Urinary bladder (tissue), 4 donors: ENCODE measurements around the gene PXMP4. TPM values are rescaled to one million over a fixed set of nuclear protein-coding genes. Genes with fewer than 3 reads are reported as not detected.
A peak's percentile ranks its signal among the peaks of the same experiment; 100 is the strongest.

ENCODE experiments used
- DNase-seq: peaks from one replicate; pipeline ENCODE4 v3.0.0-alpha.2; 2015; ENCODE audit errors: extremely low spot score
- H3K27ac ChIP-seq: one replicate; pipeline ENCODE4 v1.5.1; 2013; ENCODE audit warnings: low read depth, mild to moderate bottlenecking, moderate library complexity
- H3K36me3 ChIP-seq: one replicate; pipeline ENCODE4 v1.6.1; 2013; ENCODE audit warnings: mild to moderate bottlenecking, moderate library complexity; ENCODE audit not compliant: insufficient read depth
- H3K4me1 ChIP-seq: one replicate; pipeline ENCODE4 v1.6.1; 2013; ENCODE audit warnings: mild to moderate bottlenecking, moderate library complexity; ENCODE audit not compliant: insufficient read depth
- H3K4me3 ChIP-seq: one replicate; pipeline ENCODE4 v1.5.1; 2013; ENCODE audit warnings: low read depth, low read length
- WGBS: extraction: QIAGEN DNeasy Blood & Tissue Kit; methylation state at CpG from one replicate; pipeline ENCODE4 v1.1.7; 2013; 5-methylcytosine and 5-hydroxymethylcytosine counted together
- polyA plus RNA-seq: library from polyadenylated mRNA; stranded (reverse); fragments of 200-250 nt; gene quantifications from one replicate; pipeline ENCODE4 v1.2.3, GENCODE V29; 2013
- total RNA-seq: library from RNA; depleted of rRNA; stranded (reverse); fragments of >200 nt; gene quantifications from one replicate; pipeline ENCODE4 v1.2.3, GENCODE V29; 2014
- donor health status: healthy with polysubstance abuse.
- donor health status: healthy.

Gene PXMP4
- total and polyA plus RNA-seq, 2 donors, result 12.0 to 12.2 TPM

DNA sequence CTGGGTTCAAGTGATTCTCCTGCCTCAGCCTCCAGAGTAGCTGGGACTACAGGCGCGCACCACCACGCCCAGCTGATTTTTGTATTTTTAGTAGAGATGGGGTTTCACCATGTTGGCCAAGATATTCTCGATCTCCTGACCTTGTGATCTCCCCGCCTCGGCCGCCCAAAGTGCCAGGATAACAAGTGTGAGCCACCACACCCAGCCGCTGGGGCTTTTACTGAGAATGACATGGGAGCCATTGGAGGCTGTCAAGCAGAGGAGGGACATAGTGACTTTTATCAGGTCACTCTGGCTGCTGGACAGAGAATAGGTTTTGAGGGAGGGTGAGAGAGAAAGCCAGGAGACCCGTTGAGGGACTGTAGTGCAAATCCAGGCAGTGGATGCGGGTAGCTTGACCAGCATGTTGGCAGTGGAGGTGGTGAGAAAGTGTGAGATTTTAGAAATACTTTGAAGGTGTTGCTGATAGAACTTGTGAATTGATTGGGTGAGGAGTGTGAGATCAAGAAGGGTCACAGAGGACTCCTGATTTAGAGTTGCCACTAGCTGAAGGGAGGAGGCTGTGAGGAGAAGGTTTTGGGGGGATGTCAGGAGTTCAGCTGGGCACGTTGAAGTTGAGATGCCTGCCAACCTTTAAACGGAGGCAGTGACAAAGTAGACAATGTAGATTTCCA, 26.4 kb upstream of the PXMP4 start:
- no peak for DNase-seq
- Histone ChIP-seq H3K36me3 (no peaks in the 10 kb centered on the region), H3K4me3 (no peak overlapping the region), H3K4me1 (no peaks in the 10 kb centered on the region), H3K27ac (no peak overlapping the region)
- 93% methylated on average over 12 of the region's 12 CpGs for WGBS

DNA sequence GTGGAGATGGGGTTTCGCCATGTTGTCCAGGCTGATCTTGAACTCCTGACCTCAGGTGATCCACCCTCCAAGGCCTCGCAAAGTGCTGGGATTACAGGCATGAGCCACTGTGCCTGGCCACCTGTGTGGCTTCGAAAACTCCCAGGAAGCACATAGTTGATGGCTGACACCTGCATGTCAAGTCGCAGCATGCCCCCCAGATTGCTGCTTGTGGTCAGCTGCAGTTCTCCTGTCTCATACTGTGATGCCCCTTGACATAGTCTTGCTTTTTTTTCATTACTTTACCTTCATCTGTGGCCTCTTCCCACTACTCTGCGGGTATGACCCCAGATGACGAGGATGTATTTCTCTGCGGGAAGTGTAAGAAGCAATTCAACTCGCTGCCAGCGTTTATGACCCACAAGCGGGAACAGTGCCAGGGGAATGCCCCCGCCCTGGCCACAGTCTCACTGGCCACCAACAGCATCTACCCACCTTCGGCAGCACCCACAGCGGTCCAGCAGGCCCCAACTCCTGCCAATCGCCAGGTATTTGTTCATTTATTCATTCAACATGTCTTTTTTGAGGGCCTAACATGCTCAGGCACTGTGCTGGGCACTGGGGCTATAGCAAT, 24.8 kb upstream of the PXMP4 start:
- H3K4me3 ChIP-seq, result no peak overlapping the region
- no peak overlapping the region for H3K27ac ChIP-seq
- no peaks in the 10 kb centered on the region for H3K36me3 ChIP-seq
- no peak for DNase-seq
- H3K4me1 ChIP-seq, result no peaks in the 10 kb centered on the region
- WGBS, result 91% methylated on average over 14 of the region's 14 CpGs

DNA sequence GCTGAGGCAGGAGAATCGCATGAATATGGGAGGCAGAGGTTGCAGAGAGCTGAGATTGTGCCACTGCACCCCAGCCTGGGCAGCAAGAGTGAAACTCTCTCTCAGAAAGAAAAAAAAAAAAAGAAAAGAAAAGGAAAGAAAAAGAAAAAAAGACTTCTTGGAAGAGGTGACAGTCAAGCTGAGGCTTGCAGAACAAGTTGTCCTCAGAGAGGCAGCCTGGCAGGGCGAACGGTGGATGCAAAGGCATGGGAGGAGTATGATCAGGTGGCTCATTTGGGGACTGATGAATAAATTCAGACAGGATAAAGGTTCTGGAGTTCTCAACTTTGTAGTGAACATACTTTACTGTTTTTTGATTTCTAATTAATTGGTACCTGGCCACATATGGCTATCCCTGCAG, 24.1 kb upstream of the PXMP4 start:
- 90% methylated on average over 3 of the region's 3 CpGs for WGBS
- Histone ChIP-seq H3K4me1 (no peaks in the 10 kb centered on the region), H3K36me3 (no peaks in the 10 kb centered on the region), H3K4me3 (no peak overlapping the region), H3K27ac (no peak overlapping the region)
- no peak for DNase-seq

DNA sequence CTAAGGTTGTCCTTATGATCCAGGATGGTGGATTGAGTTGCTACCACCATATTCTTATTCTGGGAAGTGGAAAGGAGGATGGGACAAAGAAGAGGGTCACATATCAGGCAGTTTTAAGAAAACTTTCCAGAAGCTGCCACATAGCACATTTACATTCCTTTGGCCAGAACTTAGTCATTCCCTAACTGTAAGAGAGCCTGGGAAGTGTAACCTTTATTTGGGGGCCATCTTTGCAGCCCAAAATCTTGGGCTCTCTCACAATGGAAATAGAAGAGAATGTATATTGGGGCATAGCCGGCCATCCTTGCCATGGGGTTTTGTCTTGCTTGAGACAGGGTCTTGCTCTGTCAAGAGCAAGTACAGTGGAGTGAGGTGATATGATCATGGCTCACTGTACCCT, 20.1 kb upstream of the PXMP4 start:
- no peak for DNase-seq
- Histone ChIP-seq H3K4me1 (no peaks in the 10 kb centered on the region), H3K27ac (no peak overlapping the region), H3K36me3 (no peaks in the 10 kb centered on the region), H3K4me3 (no peak overlapping the region)
- WGBS, result 100% methylated on average over 1 of the region's 1 CpG

DNA sequence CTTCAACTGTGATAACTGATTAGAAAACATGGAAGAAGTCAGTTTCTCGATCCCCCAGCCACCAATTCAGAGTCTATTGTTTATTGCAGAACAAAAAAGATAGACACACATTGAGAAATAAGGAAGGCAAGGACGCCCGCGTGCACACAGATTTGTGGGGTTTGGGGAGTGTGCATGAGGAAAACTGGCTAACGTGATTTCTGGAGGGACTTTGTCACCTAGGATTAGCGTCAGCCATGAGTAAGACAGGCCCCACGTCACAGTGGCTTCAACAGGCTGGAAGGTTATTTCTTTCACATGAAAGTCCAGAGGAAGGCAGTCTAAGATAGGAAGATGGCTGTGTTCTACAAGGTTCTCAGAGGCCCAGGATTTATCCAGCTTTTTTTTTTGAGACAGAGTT, 19.4 kb upstream of the PXMP4 start:
- Histone ChIP-seq H3K36me3 (no peaks in the 10 kb centered on the region), H3K4me3 (no peak overlapping the region), H3K27ac (no peak overlapping the region), H3K4me1 (no peaks in the 10 kb centered on the region)
- DNase-seq, result no peak
- 86% methylated on average over 7 of the region's 7 CpGs for WGBS

DNA sequence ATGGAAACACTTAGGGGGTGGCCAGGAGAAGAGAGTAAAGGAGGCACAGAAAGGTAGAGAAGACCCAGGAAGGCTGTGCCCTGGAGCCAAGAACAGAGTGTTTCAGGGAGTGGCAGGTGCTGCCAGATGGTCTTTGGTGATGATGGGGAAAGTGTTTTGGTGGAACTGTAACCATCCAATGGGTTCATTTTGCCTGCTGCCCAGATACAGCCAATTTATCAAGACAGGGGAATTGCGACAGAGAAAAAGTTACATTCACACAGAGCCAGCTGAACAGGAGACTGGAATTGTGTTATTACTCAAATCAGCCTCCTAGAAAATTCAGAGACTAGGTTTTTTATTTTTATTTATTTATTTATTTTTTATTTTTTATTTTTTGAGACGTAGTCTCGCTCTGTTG, 16.9 kb upstream of the PXMP4 start:
- H3K36me3 ChIP-seq, result no peaks in the 10 kb centered on the region
- H3K4me3 ChIP-seq, result no peak overlapping the region
- DNase-seq, result no peak
- H3K27ac ChIP-seq, result no peak overlapping the region
- 96% methylated on average over 3 of the region's 3 CpGs for WGBS
- H3K4me1 ChIP-seq, result no peaks in the 10 kb centered on the region

DNA sequence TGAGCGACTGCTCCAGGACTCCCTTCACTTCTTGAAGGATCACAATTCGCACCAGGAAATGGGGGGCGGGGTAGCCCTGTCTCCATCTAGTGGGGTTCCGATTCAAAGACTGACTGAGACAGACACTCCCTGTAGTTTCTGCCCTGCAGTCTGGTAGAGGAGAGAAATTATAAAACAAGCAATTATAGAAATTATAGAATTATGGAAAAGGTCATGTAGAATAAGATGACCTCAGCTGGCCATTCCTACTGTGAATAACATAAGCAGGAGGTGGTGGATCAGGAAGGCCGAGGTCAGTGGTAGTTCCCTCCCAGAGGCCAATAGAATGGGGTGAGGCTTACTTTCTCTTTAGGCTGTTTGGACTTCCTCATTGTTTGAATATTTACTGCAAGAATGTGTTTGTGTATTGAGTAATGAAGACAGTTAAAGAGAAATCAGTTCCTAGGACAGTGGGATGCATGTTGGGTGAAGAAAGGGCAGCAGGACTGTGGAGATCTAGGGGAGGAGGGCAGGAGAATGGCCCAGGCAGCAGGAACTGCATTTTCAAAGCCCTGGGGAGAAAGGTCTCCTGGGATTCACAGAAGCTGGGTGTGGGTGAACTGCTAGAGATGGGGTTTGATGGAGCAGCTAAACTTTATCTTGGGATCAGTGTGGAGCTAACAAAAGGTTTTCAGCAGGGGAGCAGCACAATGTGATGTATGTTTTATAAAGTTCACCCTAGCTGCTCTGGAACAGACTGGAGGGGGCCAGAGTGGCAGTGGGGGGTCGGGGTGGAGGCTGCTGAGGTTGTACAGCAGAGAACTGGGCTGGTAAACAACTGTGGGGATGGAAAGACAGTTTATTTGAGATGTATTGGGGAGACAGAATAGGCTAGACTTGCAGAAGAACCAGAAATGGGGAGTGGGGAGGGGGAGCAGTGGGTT, 13.8 kb upstream of the PXMP4 start:
- DNase-seq, result peak; percentile 21
- H3K4me3 ChIP-seq, result no peak overlapping the region
- H3K4me1 ChIP-seq, result no peaks in the 10 kb centered on the region
- H3K36me3 ChIP-seq, result no peaks in the 10 kb centered on the region
- H3K27ac ChIP-seq, result peak overlapping the region; percentile 69
- 62% methylated on average over 6 of the region's 6 CpGs for WGBS

DNA sequence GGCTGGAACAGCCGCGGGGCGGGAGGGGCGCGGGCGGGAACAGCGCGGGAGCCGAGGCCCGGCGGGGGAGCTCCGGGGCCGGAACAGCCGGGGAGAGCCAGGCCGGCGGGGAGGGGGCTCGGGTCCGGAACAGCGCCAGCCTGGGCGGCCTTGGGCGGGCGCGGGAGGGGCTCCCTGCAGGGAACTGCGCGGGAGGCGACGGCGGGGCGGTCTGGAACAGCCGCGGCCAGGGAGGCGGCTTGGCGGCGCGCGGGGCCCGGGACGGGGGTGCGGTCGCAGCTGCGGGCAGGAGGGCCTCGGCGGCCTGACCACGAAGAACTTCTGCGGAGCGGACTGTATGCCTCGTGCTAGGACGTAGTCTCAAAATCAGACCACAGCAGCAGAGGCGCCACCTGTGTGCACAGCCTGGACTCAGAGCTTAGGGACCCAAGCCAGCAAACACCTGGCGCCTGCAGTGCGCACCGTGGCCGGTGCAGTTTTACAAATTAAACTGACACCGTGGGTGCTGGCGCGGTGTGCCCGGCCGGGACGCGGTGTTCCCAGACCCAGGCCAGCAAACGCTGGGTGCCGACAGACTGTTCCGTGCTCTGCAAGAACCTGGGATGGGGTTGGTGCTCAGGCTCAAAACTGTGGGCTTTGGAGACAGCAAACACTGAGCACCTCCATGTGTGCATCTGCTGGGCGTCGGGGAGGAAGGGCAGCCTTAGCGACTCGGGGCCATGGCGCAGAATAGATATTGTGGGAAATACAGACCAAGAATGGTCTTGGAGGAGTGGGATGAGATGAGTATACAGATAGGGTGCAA, 12.3 kb upstream of the PXMP4 start:
- WGBS, result 2% methylated on average over 68 of the region's 68 CpGs
- peak; percentile 73 for DNase-seq

DNA sequence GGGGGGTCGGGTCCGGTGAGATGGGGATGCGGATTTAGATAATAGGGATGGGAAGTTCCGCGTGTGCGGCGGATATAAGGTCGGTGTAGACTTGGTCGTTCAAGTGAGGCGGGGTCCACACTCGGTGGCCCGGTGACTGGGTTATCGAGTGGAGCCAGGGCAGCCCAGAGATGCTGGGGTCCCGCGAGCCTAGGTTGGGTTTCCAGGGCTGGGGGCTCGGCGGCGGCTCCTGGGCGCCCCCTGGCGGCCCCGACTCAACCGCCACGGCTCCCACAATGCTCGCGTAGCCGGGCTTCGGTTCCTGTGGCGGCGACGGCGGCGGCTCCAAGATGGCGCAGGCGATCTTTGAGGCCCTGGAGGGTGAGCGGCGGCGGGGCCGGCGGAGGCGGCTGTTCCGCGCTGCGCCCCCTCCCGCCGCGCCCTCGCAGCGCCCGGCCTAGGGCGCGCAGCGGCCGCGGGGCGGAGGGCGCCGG, 11.6 kb upstream of the PXMP4 start, which contains the start of gene ZNF341:
TSS of gene ZNF341 (plus strand) at position 304 of the 473 bp plus-strand sequence. CDS start at position 330, 26 bp downstream.
- WGBS, result 2% methylated on average over 56 of the region's 57 CpGs
- H3K4me3 ChIP-seq, result peak within 1 kb of the TSS; percentile 56
- no peak for DNase-seq
- no peaks in the 10 kb centered on the region for H3K36me3 ChIP-seq
- no peaks in the 10 kb centered on the region for H3K4me1 ChIP-seq
- H3K27ac ChIP-seq, result peak within 1 kb of the TSS; percentile 94

More for the DNA sequence above, 12.3 kb upstream of the PXMP4 start:
- Histone ChIP-seq H3K4me3 (peak overlapping the region; percentile 56), H3K4me1 (no peaks in the 10 kb centered on the region), H3K27ac (peak overlapping the region; percentile 94), H3K36me3 (no peaks in the 10 kb centered on the region)

DNA sequence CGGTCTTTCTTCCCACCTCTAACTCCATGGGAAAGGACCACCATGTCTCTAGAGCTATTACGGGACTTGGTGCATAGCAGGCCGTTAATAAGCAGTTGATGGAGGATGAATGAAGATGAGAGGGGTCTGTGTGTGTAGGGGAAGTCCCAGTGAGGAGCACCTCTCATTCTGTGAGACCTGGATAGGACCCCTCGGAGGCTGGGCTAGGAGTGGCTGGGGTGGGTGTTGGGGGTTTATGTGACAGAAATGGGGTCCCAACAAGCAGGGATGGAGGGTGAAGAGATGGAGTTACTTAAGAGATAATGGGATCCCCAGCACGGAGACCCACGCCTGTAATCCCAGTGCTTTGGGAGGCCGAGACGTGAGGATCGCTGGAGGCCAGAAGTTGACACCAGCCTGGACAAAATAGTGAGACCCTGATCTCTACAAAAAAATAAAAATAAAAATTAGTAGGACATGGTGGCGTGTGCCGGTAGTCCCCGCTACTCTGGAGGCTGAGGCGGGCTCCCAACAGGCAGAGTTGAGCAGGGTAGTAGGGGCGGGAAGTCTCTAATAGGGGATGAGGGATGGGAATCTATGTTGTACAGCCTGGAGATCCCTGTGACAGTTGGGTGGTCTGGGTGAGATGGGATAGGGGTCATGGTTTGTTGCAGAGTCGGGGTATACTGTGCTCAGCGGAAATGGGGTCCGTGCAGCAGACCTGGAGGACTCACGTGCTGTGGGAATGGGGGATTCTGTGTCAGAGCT, 11.0 kb upstream of the PXMP4 start:
- 79% methylated on average over 18 of the region's 18 CpGs for WGBS
- DNase-seq, result no peak
- peak overlapping the region; percentile 73 for H3K27ac ChIP-seq
- no peaks in the 10 kb centered on the region for H3K4me1 ChIP-seq
- H3K36me3 ChIP-seq, result no peaks in the 10 kb centered on the region
- H3K4me3 ChIP-seq, result peak overlapping the region; percentile 56

DNA sequence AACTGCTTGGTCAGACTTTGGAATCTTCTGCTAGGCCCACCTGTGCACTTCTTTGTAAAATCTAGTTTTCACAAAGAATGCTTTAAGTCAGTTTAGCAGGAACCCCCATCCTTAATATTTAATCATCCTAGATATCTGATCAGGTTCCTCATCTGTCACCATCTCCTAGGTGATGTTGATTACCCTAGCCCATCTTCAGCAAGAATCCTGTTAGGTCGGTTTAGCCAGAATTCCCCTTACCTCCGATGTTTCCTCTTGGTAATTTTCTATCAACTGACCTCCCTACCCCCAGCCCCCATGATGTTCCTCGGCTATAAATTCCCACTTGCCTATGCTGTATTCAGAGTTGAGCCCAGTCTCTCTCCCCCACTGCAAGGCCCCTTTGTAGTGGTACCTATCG, 9.0 kb upstream of the PXMP4 start:
- H3K36me3 ChIP-seq, result no peaks in the 10 kb centered on the region
- no peak for DNase-seq
- no peaks in the 10 kb centered on the region for H3K4me1 ChIP-seq
- no peak overlapping the region for H3K4me3 ChIP-seq
- WGBS, result 60% methylated on average over 4 of the region's 4 CpGs
- no peak overlapping the region for H3K27ac ChIP-seq

DNA sequence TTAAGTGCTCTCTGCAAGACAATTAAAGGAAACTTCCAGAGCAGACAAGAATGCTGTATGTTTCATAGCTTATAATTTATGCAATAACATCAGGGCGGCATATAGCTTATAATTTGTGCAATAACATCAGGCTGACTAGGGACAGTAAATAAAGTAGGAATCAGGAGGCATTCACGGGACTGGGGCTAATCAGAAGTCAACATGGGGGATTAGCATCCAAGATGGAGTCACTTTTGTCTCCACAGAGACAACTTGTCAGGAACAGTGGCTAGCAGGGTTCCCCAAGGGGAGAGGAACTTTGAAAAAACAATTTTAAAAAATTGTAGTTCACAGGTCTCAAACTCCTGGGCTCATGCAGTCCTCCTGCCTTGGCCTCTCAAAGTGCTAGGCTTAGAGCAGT, 8.4 kb upstream of the PXMP4 start:
- Histone ChIP-seq H3K4me1 (no peaks in the 10 kb centered on the region), H3K27ac (no peak overlapping the region), H3K36me3 (no peaks in the 10 kb centered on the region), H3K4me3 (no peak overlapping the region)
- no peak for DNase-seq
- 76% methylated on average over 2 of the region's 2 CpGs for WGBS
